CD4-positive, alpha-beta T cell treated with Interleukin-2 at 100 ng/mL for 4 hours (primary cell): Measurements from ENCODE around the gene MT1F.
"Not testable (repeated sequence)": the region's sequence is repeated elsewhere in the genome, so short reads cannot be mapped to it uniquely, and the experiment has no call there.

Source experiments
- DNase-seq: peaks from one replicate; pipeline ENCODE4 v3.0.0-alpha.2; 2020; ENCODE audit warnings: low spot score

MT1F gene

GRCh38 chr16:56645311-56645710 lies 12.4 kb upstream of the MT1F start:
- no peak for DNase-seq

GRCh38 chr16:56645838-56646237 lies 11.9 kb upstream of the MT1F start:
- DNase-seq = no peak

- DNase-seq = no peak
These were observed 9.9 kb upstream of the MT1F start for GRCh38 chr16:56647641-56648431.

GRCh38 chr16:56649271-56649670 lies 8.5 kb upstream of the MT1F start:
- no peak for DNase-seq

- DNase-seq = no peak
These were observed 7.9 kb upstream of the MT1F start for GRCh38 chr16:56649820-56650219.

GRCh38 chr16:56651586-56651985 lies 6.2 kb upstream of the MT1F start, which contains the start of gene MT1B:
MT1B (plus strand) TSS chr16:56651886; CDS start chr16:56651954, 68 bp downstream.
- DNase-seq = no peak

GRCh38 chr16:56652600-56652999 lies 5.2 kb upstream of the MT1F start:
- DNase-seq = no peak

- no peak for DNase-seq
These were observed 4.5 kb upstream of the MT1F start for GRCh38 chr16:56653218-56653617.

GRCh38 chr16:56658327-56658875 lies 642 bp downstream of the MT1F start:
- no peak for DNase-seq

GRCh38 chr16:56662357-56663354 lies 4.9 kb downstream of the MT1F start:
- no peak for DNase-seq

GRCh38 chr16:56664506-56664905 lies 6.7 kb downstream of the MT1F start:
- DNase-seq = no peak

- DNase-seq = not testable (repeated sequence)
These were observed 7.8 kb downstream of the MT1F start for GRCh38 chr16:56665286-56666261.

GRCh38 chr16:56667581-56668571 lies 10.1 kb downstream of the MT1F start, which contains the start of gene MT1G:
MT1G (minus strand) TSS chr16:56668065; CDS start chr16:56667993, 72 bp downstream.
- DNase-seq = no peak

GRCh38 chr16:56669005-56669839 lies 11.5 kb downstream of the MT1F start, which contains the start of gene MT1H:
MT1H (plus strand) TSS chr16:56669814; CDS start chr16:56669885, 71 bp downstream.
- no peak for DNase-seq

GRCh38 chr16:56669840-56670619 lies 12.3 kb downstream of the MT1F start:
- no peak for DNase-seq

GRCh38 chr16:56670620-56670934 lies 12.8 kb downstream of the MT1F start:
- DNase-seq = no peak

- not testable (repeated sequence) for DNase-seq
These were observed 13.9 kb downstream of the MT1F start for GRCh38 chr16:56671691-56672090.

GRCh38 chr16:56672171-56672570 lies 14.4 kb downstream of the MT1F start:
- not testable (repeated sequence) for DNase-seq
